CD14-positive monocyte (primary cell): ENCODE results near the gene GLG1. TPM values are rescaled to one million over a fixed set of nuclear protein-coding genes. Genes with fewer than 3 reads are reported as not detected.

ENCODE experiments used
- DNase-seq, 3 donors: peaks; one replicate each; pipeline ENCODE4 v3.0.0-alpha.2; 2011 to 2022
- H2AFZ ChIP-seq: 2 replicates; pipeline ENCODE4 v1.6.0; 2012; ENCODE audit warnings: mild to moderate bottlenecking, low read depth, low read length, inconsistent platforms; ENCODE audit not compliant: insufficient read depth, poor library complexity, severe bottlenecking
- H3K27ac ChIP-seq, 2 donors: 1 replicate in 1 of 2; 2 replicates in 1 of 2; pipeline ENCODE4 v1.5.1; 2012 to 2013; ENCODE audit warnings: low read length in 2 of 2, control low read depth in 1 of 2, inconsistent platforms in 1 of 2, low read depth in 1 of 2, mild to moderate bottlenecking in 1 of 2
- H3K27me3 ChIP-seq, 2 donors: one replicate each; pipeline versions ENCODE4 v1.6.0 to v1.6.1; 2011 to 2013; ENCODE audit warnings: low read length in 2 of 2; ENCODE audit not compliant: control insufficient read depth in 2 of 2, insufficient read depth in 2 of 2
- H3K36me3 ChIP-seq, 2 donors: replicated peaks in 1 of 2; 1 replicate in 1 of 2; 2 replicates in 1 of 2; pipeline versions ENCODE4 v1.5.1 to v1.6.1; 2012 to 2013; ENCODE audit warnings: low read length in 2 of 2, control low read depth in 1 of 2, inconsistent platforms in 1 of 2, mild to moderate bottlenecking in 1 of 2; ENCODE audit not compliant: insufficient read depth in 2 of 2, control insufficient read depth in 1 of 2
- H3K4me1 ChIP-seq, 2 donors: 1 replicate in 1 of 2; 2 replicates in 1 of 2; pipeline versions ENCODE4 v1.5.1 to v1.6.1; 2012 to 2013; ENCODE audit warnings: low read length in 2 of 2, control low read depth in 1 of 2, inconsistent platforms in 1 of 2, mild to moderate bottlenecking in 1 of 2, moderate library complexity in 1 of 2; ENCODE audit not compliant: insufficient read depth in 2 of 2, control insufficient read depth in 1 of 2
- H3K4me2 ChIP-seq: replicated peaks from 2 replicates; pipeline ENCODE3; 2012; ENCODE audit warnings: low read length, moderate library complexity, mild to moderate bottlenecking; ENCODE audit not compliant: poor library complexity, severe bottlenecking; ENCODE audit errors: extremely low read depth
- H3K4me3 ChIP-seq, 3 experiments: fragments of 200-600 bp in 1 of 3; sonication (generic) in 1 of 3; replicated peaks in 1 of 3; 1 replicate in 2 of 3; 2 replicates in 1 of 3; pipeline ENCODE4 v1.5.1; 2011 to 2013; ENCODE audit warnings: low read length in 3 of 3, mild to moderate bottlenecking in 3 of 3, control low read depth in 2 of 3, low read depth in 2 of 3, inconsistent platforms in 1 of 3, moderate library complexity in 1 of 3
- H3K79me2 ChIP-seq: 2 replicates; pipeline ENCODE4 v1.6.0; 2012; ENCODE audit warnings: mild to moderate bottlenecking, control low read depth, inconsistent platforms, low read length, moderate library complexity; ENCODE audit not compliant: insufficient read depth
- H3K9ac ChIP-seq: 2 replicates; pipeline ENCODE4 v1.6.0; 2017; ENCODE audit warnings: low read length, mild to moderate bottlenecking; ENCODE audit not compliant: insufficient read depth, poor library complexity, severe bottlenecking
- H3K9me3 ChIP-seq, 2 donors: replicated peaks in 1 of 2; 1 replicate in 1 of 2; 2 replicates in 1 of 2; pipeline versions ENCODE4 v1.5.1 to v1.6.1; 2012 to 2013; ENCODE audit warnings: low read length in 2 of 2, control low read depth in 1 of 2; ENCODE audit not compliant: control insufficient read depth in 1 of 2, insufficient read depth in 1 of 2
- H4K20me1 ChIP-seq: 2 replicates; pipeline ENCODE4 v1.6.0; 2012; ENCODE audit warnings: mild to moderate bottlenecking, low read length, control low read depth, moderate library complexity; ENCODE audit not compliant: insufficient read depth
- H3K27ac Mint-ChIP-seq, 7 donors: one replicate each; pipeline ENCODE4 v1.8.0; 2020; ENCODE audit warnings: mild to moderate bottlenecking in 7 of 7, mixed read lengths in 7 of 7, moderate library complexity in 6 of 7, inconsistent platforms in 2 of 7
- H3K27me3 Mint-ChIP-seq, 3 donors: one replicate each; pipeline ENCODE4 v1.8.0; 2021 to 2022; ENCODE audit warnings: low read depth in 3 of 3, mild to moderate bottlenecking in 3 of 3, mixed read lengths in 3 of 3, moderate library complexity in 3 of 3, inconsistent platforms in 1 of 3
- H3K36me3 Mint-ChIP-seq, 2 donors: one replicate each; pipeline ENCODE4 v1.8.0; 2020; ENCODE audit warnings: mixed read lengths in 2 of 2, inconsistent platforms in 1 of 2, mild to moderate bottlenecking in 1 of 2
- H3K4me1 Mint-ChIP-seq: one replicate; pipeline ENCODE4 v1.8.0; 2020; ENCODE audit warnings: mild to moderate bottlenecking, mixed read lengths
- H3K4me3 Mint-ChIP-seq, 2 donors: one replicate each; pipeline ENCODE4 v1.8.0; 2020; ENCODE audit warnings: mild to moderate bottlenecking in 2 of 2, mixed read lengths in 2 of 2, moderate library complexity in 1 of 2
- H3K9me3 Mint-ChIP-seq, 7 donors: one replicate each; pipeline ENCODE4 v1.8.0; 2020 to 2022; ENCODE audit warnings: mixed read lengths in 7 of 7, mild to moderate bottlenecking in 6 of 7, moderate library complexity in 6 of 7, inconsistent platforms in 2 of 7
- WGBS: methylation state at CpG from one replicate; pipeline ENCODE4 v1.1.5; 2013; ENCODE audit warnings: missing lambda C conversion rate; ENCODE audit not compliant: insufficient coverage; 5-methylcytosine and 5-hydroxymethylcytosine counted together
- intact Hi-C, 2 donors: fragments of 100-400 bp; cut with micrococcal nuclease; formaldehyde crosslinking; loops; one replicate each; pipeline versions ENCODE4 v1.15.0 to v1.15.1; 2023
- polyA plus RNA-seq, 3 donors: library from polyadenylated mRNA; depleted of rRNA in 1 of 3; unstranded in 2 of 3; stranded (reverse) in 1 of 3; fragments of 300-500 nt in 2 of 3; fragments of >200 nt in 1 of 3; fragmentation: Illumina TruSeq in 2 of 3; gene quantifications; 1 replicate in 2 of 3; 2 replicates in 1 of 3; pipeline ENCODE4 v1.2.3, GENCODE V29; 2012 to 2021
- TF ChIP-seq, protein P1 (sequence below): fragments of 200-600 bp; IDR thresholded peaks from one replicate; pipeline ENCODE4 v1.8.0; 2022; ENCODE audit warnings: antibody characterized with exemption, mild to moderate bottlenecking

The GLG1 gene
- polyA plus RNA-seq, 3 donors = 40.3 to 69.1 (median 51.1) TPM

DNA sequence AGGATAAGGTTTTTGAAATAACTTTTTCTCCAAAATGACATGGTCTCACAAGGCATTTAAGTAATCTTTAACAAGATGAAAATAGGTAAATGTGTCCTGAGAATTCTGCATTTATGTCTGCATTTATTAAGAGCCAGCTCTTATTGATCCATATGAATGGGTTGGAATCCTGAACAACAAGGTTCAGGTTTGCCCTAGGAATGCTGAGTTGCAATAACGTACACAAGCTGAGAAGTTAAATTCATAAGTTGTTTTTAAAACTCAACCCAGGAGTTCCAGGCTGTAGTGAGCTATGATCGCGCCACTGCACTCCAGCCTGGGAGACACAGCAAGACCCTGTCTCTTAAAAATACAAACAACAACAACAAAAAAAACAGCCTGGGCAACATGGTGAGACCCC, 28.1 kb downstream of the GLG1 start:
- TF ChIP-seq, protein P1, sequence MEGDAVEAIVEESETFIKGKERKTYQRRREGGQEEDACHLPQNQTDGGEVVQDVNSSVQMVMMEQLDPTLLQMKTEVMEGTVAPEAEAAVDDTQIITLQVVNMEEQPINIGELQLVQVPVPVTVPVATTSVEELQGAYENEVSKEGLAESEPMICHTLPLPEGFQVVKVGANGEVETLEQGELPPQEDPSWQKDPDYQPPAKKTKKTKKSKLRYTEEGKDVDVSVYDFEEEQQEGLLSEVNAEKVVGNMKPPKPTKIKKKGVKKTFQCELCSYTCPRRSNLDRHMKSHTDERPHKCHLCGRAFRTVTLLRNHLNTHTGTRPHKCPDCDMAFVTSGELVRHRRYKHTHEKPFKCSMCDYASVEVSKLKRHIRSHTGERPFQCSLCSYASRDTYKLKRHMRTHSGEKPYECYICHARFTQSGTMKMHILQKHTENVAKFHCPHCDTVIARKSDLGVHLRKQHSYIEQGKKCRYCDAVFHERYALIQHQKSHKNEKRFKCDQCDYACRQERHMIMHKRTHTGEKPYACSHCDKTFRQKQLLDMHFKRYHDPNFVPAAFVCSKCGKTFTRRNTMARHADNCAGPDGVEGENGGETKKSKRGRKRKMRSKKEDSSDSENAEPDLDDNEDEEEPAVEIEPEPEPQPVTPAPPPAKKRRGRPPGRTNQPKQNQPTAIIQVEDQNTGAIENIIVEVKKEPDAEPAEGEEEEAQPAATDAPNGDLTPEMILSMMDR = no peak
- Histone ChIP-seq H3K4me2 (no peak overlapping the region), H3K27me3 (no peaks in the 10 kb centered on the region), H3K9me3 (no peaks in the 10 kb centered on the region), H3K36me3 (no peaks in the 10 kb centered on the region), H3K27ac (peak overlapping the region in 1 of 2 donors; percentile 60), H2AFZ (no peak overlapping the region), H4K20me1 (peaks cover 93% of the 10 kb centered on the region), H3K4me3 (no peak overlapping the region), H3K9ac (no peak overlapping the region), H3K79me2 (peaks cover 96% of the 10 kb centered on the region), H3K4me1 (peaks cover 12 to 23% of the 10 kb centered on the region in 2 donors)
- Mint-ChIP-seq H3K9me3 (no peaks in the 10 kb centered on the region), H3K4me1 (peaks cover 32% of the 10 kb centered on the region), H3K4me3 (no peak overlapping the region), H3K36me3 (peaks cover 7 to 18% of the 10 kb centered on the region in 2 donors), H3K27me3 (no peaks in the 10 kb centered on the region), H3K27ac (peak overlapping the region in 2 of 7 donors; percentile 21 to 58)
- WGBS = 100% methylated on average over 2 of the region's 3 CpGs
- DNase-seq = no peak
- intact Hi-C loops = no loop called here

DNA sequence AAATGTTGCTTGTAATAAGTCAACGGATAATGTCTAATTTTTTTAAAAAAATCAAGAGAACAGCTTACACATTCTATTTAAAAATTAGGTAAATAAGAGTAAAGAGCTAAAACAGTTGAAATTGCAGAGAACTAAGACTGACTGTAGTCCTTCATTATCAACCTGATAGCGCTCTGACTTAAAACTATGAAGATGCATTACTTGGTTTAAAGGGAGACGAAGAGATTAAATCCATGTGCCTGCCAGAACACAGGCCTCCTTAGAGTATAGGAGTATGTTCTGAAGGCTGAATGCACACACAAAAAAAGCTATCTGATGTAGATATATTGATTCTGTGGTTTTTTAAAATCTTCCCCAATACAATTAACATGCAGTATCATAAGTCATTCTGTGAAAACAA, 28.5 kb downstream of the GLG1 start:
- Histone ChIP-seq H3K27me3 (no peaks in the 10 kb centered on the region), H3K36me3 (no peaks in the 10 kb centered on the region), H3K79me2 (peaks cover 96% of the 10 kb centered on the region), H3K27ac (peak overlapping the region in 1 of 2 donors; percentile 60), H2AFZ (no peak overlapping the region), H4K20me1 (peaks cover 93% of the 10 kb centered on the region), H3K9ac (no peak overlapping the region), H3K9me3 (no peaks in the 10 kb centered on the region), H3K4me3 (no peak overlapping the region), H3K4me2 (no peak overlapping the region), H3K4me1 (peaks cover 13 to 25% of the 10 kb centered on the region in 2 donors)
- H3K4me3 Mint-ChIP-seq = no peak overlapping the region
- TF ChIP-seq, protein P1 = no peak
- no peaks in the 10 kb centered on the region for H3K27me3 Mint-ChIP-seq
- WGBS = no CpG with 5 or more reads among the region's 3 CpGs
- DNase-seq = no peak
- peaks cover 7 to 16% of the 10 kb centered on the region in 2 donors for H3K36me3 Mint-ChIP-seq
- peaks cover 35% of the 10 kb centered on the region for H3K4me1 Mint-ChIP-seq
- intact Hi-C loops = no loop called here
- no peaks in the 10 kb centered on the region for H3K9me3 Mint-ChIP-seq
- H3K27ac Mint-ChIP-seq = no peak overlapping the region
